GM12891 (cell line): Measurements from ENCODE around the gene RAB3GAP1.
"Not testable (repeated sequence)": the region's sequence is repeated elsewhere in the genome, so short reads cannot be mapped to it uniquely, and the experiment has no call there.

ENCODE experiments used
- PAX5 ChIP-seq: IDR thresholded peaks from 2 replicates; pipeline ENCODE4 v1.6.1; 2011; ENCODE audit warnings: low read length, moderate library complexity, mild to moderate bottlenecking; ENCODE audit not compliant: insufficient read depth, severe bottlenecking
- POLR2A ChIP-seq: IDR thresholded peaks from 2 replicates; pipeline ENCODE4 v1.6.1; 2011; ENCODE audit warnings: low read depth, low read length, control low read depth
- POLR2AphosphoS5 ChIP-seq: IDR thresholded peaks from 2 replicates; pipeline ENCODE4 v1.6.1; 2011; ENCODE audit warnings: low read depth, low read length, control low read depth
- POU2F2 ChIP-seq: IDR thresholded peaks from 2 replicates; pipeline ENCODE4 v1.6.1; 2011; ENCODE audit warnings: low read depth, mild to moderate bottlenecking, control low read depth, low read length, moderate library complexity
- SPI1 ChIP-seq: IDR thresholded peaks from 2 replicates; pipeline ENCODE4 v1.6.1; 2011; ENCODE audit warnings: low read depth, low read length, control low read depth
- TAF1 ChIP-seq: IDR thresholded peaks from 2 replicates; pipeline ENCODE4 v1.6.1; 2011; ENCODE audit warnings: low read depth, low read length, control low read depth

GRCh38 chr2:135033216-135033615, 18.9 kb upstream of the RAB3GAP1 start:
- TF ChIP-seq POLR2A, POLR2AphosphoS5, POU2F2, SPI1, TAF1, PAX5: not testable (repeated sequence)
